H9 (cell line): ENCODE measurements around the gene PDE3A. TPM values are rescaled to one million over a fixed set of nuclear protein-coding genes. Genes with fewer than 3 reads are reported as not detected.

Experiments used
- DNase-seq: peaks from one replicate; pipeline ENCODE4 v3.0.0-alpha.2; 2017
- H2AFZ ChIP-seq: one replicate; pipeline ENCODE4 v1.6.1; 2013; ENCODE audit warnings: mild to moderate bottlenecking, low read length, control low read depth, moderate library complexity
- H2AK5ac ChIP-seq: 2 replicates; pipeline ENCODE4 v1.6.1; 2013; ENCODE audit warnings: low read length, control low read depth, mixed read lengths; ENCODE audit not compliant: insufficient read length
- H2BK120ac ChIP-seq: one replicate; pipeline ENCODE4 v1.6.1; 2013; ENCODE audit warnings: low read depth, mild to moderate bottlenecking, low read length, control low read depth, inconsistent platforms; ENCODE audit not compliant: poor library complexity, severe bottlenecking
- H2BK12ac ChIP-seq: 2 replicates; pipeline ENCODE4 v1.6.1; 2013; ENCODE audit warnings: low read length, control low read depth, mixed read lengths, low read depth; ENCODE audit not compliant: insufficient read length
- H2BK15ac ChIP-seq: 2 replicates; pipeline ENCODE4 v1.6.1; 2013; ENCODE audit warnings: low read depth, low read length, control low read depth
- H2BK20ac ChIP-seq: one replicate; pipeline ENCODE4 v1.6.1; 2013; ENCODE audit warnings: low read depth, mild to moderate bottlenecking, low read length, control low read depth, inconsistent platforms; ENCODE audit not compliant: poor library complexity, severe bottlenecking
- H2BK5ac ChIP-seq: 2 replicates; pipeline ENCODE4 v1.6.1; 2013; ENCODE audit warnings: low read length, control low read depth, mixed read lengths; ENCODE audit not compliant: insufficient read length
- H3K14ac ChIP-seq: 2 replicates; pipeline ENCODE4 v1.6.1; 2013; ENCODE audit warnings: low read length, control low read depth; ENCODE audit not compliant: insufficient read depth
- H3K18ac ChIP-seq: 2 replicates; pipeline ENCODE4 v1.6.1; 2013; ENCODE audit warnings: low read depth, mild to moderate bottlenecking, mixed read lengths, low read length, control low read depth; ENCODE audit not compliant: insufficient read length
- H3K23ac ChIP-seq: 2 replicates; pipeline ENCODE4 v1.6.1; 2013; ENCODE audit warnings: low read length, control low read depth, mixed read lengths, low read depth; ENCODE audit not compliant: insufficient read length
- H3K23me2 ChIP-seq: 2 replicates; pipeline ENCODE4 v1.6.1; 2013; ENCODE audit warnings: low read depth, mild to moderate bottlenecking, mixed read lengths, low read length, control low read depth; ENCODE audit not compliant: insufficient read length, poor library complexity, severe bottlenecking
- H3K27ac ChIP-seq: 2 replicates; pipeline ENCODE4 v1.5.1; 2013; ENCODE audit warnings: low read length, control low read depth, mixed read lengths, low read depth; ENCODE audit not compliant: insufficient read length
- H3K27me3 ChIP-seq: 2 replicates; pipeline ENCODE4 v1.6.1; 2013; ENCODE audit warnings: low read length, control low read depth, inconsistent platforms; ENCODE audit not compliant: insufficient read depth
- H3K4ac ChIP-seq: 2 replicates; pipeline ENCODE4 v1.6.1; 2013; ENCODE audit warnings: low read depth, mild to moderate bottlenecking, control low read depth, inconsistent platforms, low read length, moderate library complexity
- H3K4me1 ChIP-seq: 2 replicates; pipeline ENCODE4 v1.6.1; 2013; ENCODE audit warnings: low read length, control low read depth, inconsistent platforms; ENCODE audit not compliant: insufficient read depth
- H3K4me2 ChIP-seq: 2 replicates; pipeline ENCODE4 v1.6.1; 2013; ENCODE audit warnings: low read length, control low read depth, mixed read lengths; ENCODE audit not compliant: insufficient read length, insufficient read depth
- H3K56ac ChIP-seq: 2 replicates; pipeline ENCODE4 v1.6.1; 2013; ENCODE audit warnings: low read depth, mild to moderate bottlenecking, mixed read lengths, low read length, control low read depth; ENCODE audit not compliant: insufficient read length
- H3K79me1 ChIP-seq: 2 replicates; pipeline ENCODE4 v1.6.1; 2013; ENCODE audit warnings: low read depth, mild to moderate bottlenecking, moderate library complexity, low read length, control low read depth, inconsistent platforms; ENCODE audit not compliant: insufficient read depth, poor library complexity, severe bottlenecking
- H3K79me2 ChIP-seq: 2 replicates; pipeline ENCODE4 v1.6.1; 2013; ENCODE audit warnings: low read length, control low read depth, inconsistent platforms; ENCODE audit not compliant: insufficient read depth
- H3K9ac ChIP-seq: 2 replicates; pipeline ENCODE4 v1.6.1; 2013; ENCODE audit warnings: low read length, control low read depth, mixed read lengths; ENCODE audit not compliant: insufficient read length; ENCODE audit errors: extremely low read depth
- H3K9me3 ChIP-seq: one replicate; pipeline ENCODE4 v1.6.1; 2013; ENCODE audit warnings: low read depth, low read length, inconsistent platforms; ENCODE audit not compliant: control insufficient read depth
- H3T11ph ChIP-seq: one replicate; pipeline ENCODE4 v1.6.1; 2013; ENCODE audit warnings: mild to moderate bottlenecking, low read length, control low read depth, inconsistent platforms
- H4K20me1 ChIP-seq: one replicate; pipeline ENCODE4 v1.6.1; 2013; ENCODE audit not compliant: control insufficient read depth, insufficient read length, insufficient read depth
- H4K5ac ChIP-seq: 2 replicates; pipeline ENCODE4 v1.6.1; 2013; ENCODE audit warnings: low read depth, mild to moderate bottlenecking, mixed read lengths, low read length, control low read depth; ENCODE audit not compliant: insufficient read length
- H4K8ac ChIP-seq: replicated peaks from 2 replicates; pipeline ENCODE4 v1.6.1; 2013; ENCODE audit warnings: low read length, control low read depth, mixed read lengths, low read depth; ENCODE audit not compliant: insufficient read length
- H4K91ac ChIP-seq: 2 replicates; pipeline ENCODE4 v1.6.1; 2013; ENCODE audit warnings: low read depth, mild to moderate bottlenecking, moderate library complexity, mixed read lengths, low read length, control low read depth; ENCODE audit not compliant: insufficient read length
- H3K27ac Mint-ChIP-seq, 3 experiments: 2 replicates in 2 of 3; 3 replicates in 1 of 3; pipeline ENCODE4 v1.8.0; 2020 to 2021; ENCODE audit warnings: mixed read lengths in 3 of 3, mild to moderate bottlenecking in 1 of 3, moderate library complexity in 1 of 3
- H3K27me3 Mint-ChIP-seq: 2 replicates; pipeline ENCODE4 v1.8.0; 2021; ENCODE audit warnings: low read depth, mild to moderate bottlenecking, moderate library complexity, mixed read lengths
- H3K36me3 Mint-ChIP-seq, 3 experiments: 2 replicates in 2 of 3; 3 replicates in 1 of 3; pipeline ENCODE4 v1.8.0; 2020 to 2021; ENCODE audit warnings: low read depth in 3 of 3, mixed read lengths in 3 of 3; ENCODE audit not compliant: insufficient read depth in 1 of 3
- H3K4me1 Mint-ChIP-seq, 2 experiments: 2 replicates each; pipeline ENCODE4 v1.8.0; 2020; ENCODE audit warnings: mixed read lengths in 2 of 2
- H3K4me3 Mint-ChIP-seq, 2 experiments: 2 replicates in 1 of 2; 3 replicates in 1 of 2; pipeline ENCODE4 v1.8.0; 2020 to 2021; ENCODE audit warnings: mild to moderate bottlenecking in 2 of 2, mixed read lengths in 2 of 2, moderate library complexity in 1 of 2
- H3K9me3 Mint-ChIP-seq, 2 experiments: 2 replicates in 1 of 2; 3 replicates in 1 of 2; pipeline ENCODE4 v1.8.0; 2020; ENCODE audit warnings: mild to moderate bottlenecking in 2 of 2, mixed read lengths in 2 of 2, moderate library complexity in 1 of 2
- CTCF ChIP-seq: fragments of 200-600 bp; sonication (generic); conservative IDR thresholded peaks from 3 replicates; pipeline ENCODE4 v1.8.0; 2021; ENCODE audit warnings: antibody characterized with exemption, mild to moderate bottlenecking
- WGBS: extraction: QIAGEN DNeasy Blood & Tissue Kit; methylation state at CpG from one replicate; pipeline ENCODE4 v1.1.7; 2013; ENCODE audit warnings: missing lambda C conversion rate, low lambda C conversion rate, mixed read lengths; ENCODE audit not compliant: insufficient read length; ENCODE audit errors: extremely low coverage; 5-methylcytosine and 5-hydroxymethylcytosine counted together
- total RNA-seq: library from RNA; stranded (reverse); gene quantifications from 2 replicates; pipeline ENCODE4 v1.2.1, GENCODE V29; 2021

The PDE3A gene
- total RNA-seq, 1 experiment from 2014 or later = 3.0 TPM

- Histone ChIP-seq H3K14ac (no peak overlapping the region), H3K27me3 (no peaks in the 10 kb centered on the region), H3K4me2 (no peak overlapping the region), H3K9ac (no peak overlapping the region), H3K23me2 (no peaks in the 10 kb centered on the region), H2BK20ac (no peak overlapping the region), H3K4ac (no peak overlapping the region), H4K20me1 (no peaks in the 10 kb centered on the region), H2BK15ac (no peak overlapping the region), H3K23ac (no peak overlapping the region), H3K79me1 (no peaks in the 10 kb centered on the region), H3K27ac (no peak overlapping the region), H2AFZ (no peak overlapping the region), H2BK120ac (no peak overlapping the region), H4K5ac (no peak overlapping the region), H3K4me1 (no peaks in the 10 kb centered on the region), H3K18ac (no peak overlapping the region), H3K56ac (no peak overlapping the region), H4K8ac (no peak overlapping the region), H2BK12ac (no peak overlapping the region), H3K9me3 (no peaks in the 10 kb centered on the region), H2AK5ac (no peak overlapping the region), H4K91ac (no peak overlapping the region), H3T11ph (no peak overlapping the region), H3K79me2 (no peaks in the 10 kb centered on the region), H2BK5ac (no peak overlapping the region)
- no CpG with 5 or more reads among the region's 1 CpG for WGBS
- Mint-ChIP-seq H3K27ac (no peak overlapping the region), H3K27me3 (no peaks in the 10 kb centered on the region), H3K4me3 (no peak overlapping the region), H3K9me3 (no peaks in the 10 kb centered on the region), H3K36me3 (no peaks in the 10 kb centered on the region), H3K4me1 (no peaks in the 10 kb centered on the region)
- no peak for TF ChIP-seq CTCF
- no peak for DNase-seq
Observed at GRCh38 chr12:20722142-20722541, 353.8 kb downstream of the PDE3A start.
